Thoracic aorta (tissue), 2 donors: ENCODE data around the gene SSTR3. TPM values are rescaled to one million over a fixed set of nuclear protein-coding genes. Genes with fewer than 3 reads are reported as not detected.
A peak's percentile ranks its signal among the peaks of the same experiment; 100 is the strongest.
"Not testable (repeated sequence)": the region's sequence is repeated elsewhere in the genome, so short reads cannot be mapped to it uniquely, and the experiment has no call there.

Experiments
- ATAC-seq: fragments of 150-250 bp; one replicate; pipeline ENCODE4 v1.8.0; 2017; ENCODE audit warnings: low read depth; ENCODE audit not compliant: insufficient number of reproducible peaks, low FRiP score
- DNase-seq: peaks from one replicate; pipeline ENCODE4 v3.0.0-alpha.2; 2020; ENCODE audit warnings: low spot score
- H3K27ac ChIP-seq, 2 donors: fragments of 200-600 bp; sonication (generic); 1 replicate in 1 of 2; 2 replicates in 1 of 2; pipeline ENCODE4 v1.5.1; 2016; ENCODE audit warnings: mild to moderate bottlenecking in 2 of 2, moderate library complexity in 2 of 2
- H3K27me3 ChIP-seq: fragments of 200-600 bp; sonication (generic); replicated peaks from 2 replicates; pipeline ENCODE4 v1.6.0; 2016; ENCODE audit warnings: mild to moderate bottlenecking; ENCODE audit not compliant: insufficient read depth
- H3K36me3 ChIP-seq: fragments of 200-600 bp; sonication (generic); one replicate; pipeline ENCODE4 v1.5.1; 2016
- H3K4me1 ChIP-seq, 2 donors: fragments of 200-600 bp; sonication (generic); 1 replicate in 1 of 2; 2 replicates in 1 of 2; pipeline versions ENCODE4 v1.5.1 to v1.6.0; 2016; ENCODE audit warnings: low read depth in 2 of 2, mild to moderate bottlenecking in 1 of 2; ENCODE audit not compliant: control insufficient read depth in 1 of 2
- H3K4me3 ChIP-seq: fragments of 200-600 bp; sonication (generic); 2 replicates; pipeline ENCODE4 v1.5.1; 2016; ENCODE audit warnings: mild to moderate bottlenecking
- H3K9me3 ChIP-seq: fragments of 200-600 bp; sonication (generic); 2 replicates; pipeline ENCODE4 v1.5.1; 2016
- total RNA-seq, 2 donors: library from RNA; depleted of rRNA; stranded (reverse); fragments of >200 nt; gene quantifications; one replicate each; pipeline versions ENCODE4 v1.1.0 to v1.2.3, GENCODE V29; 2016
- TF ChIP-seq, protein P1 (sequence below): fragments of 200-600 bp; sonication (generic); IDR thresholded peaks from one replicate; pipeline ENCODE4 v1.5.1; 2019; ENCODE audit warnings: antibody characterized with exemption

The SSTR3 gene
- total RNA-seq, 2 donors from 2014 or later, result not detected

DNA sequence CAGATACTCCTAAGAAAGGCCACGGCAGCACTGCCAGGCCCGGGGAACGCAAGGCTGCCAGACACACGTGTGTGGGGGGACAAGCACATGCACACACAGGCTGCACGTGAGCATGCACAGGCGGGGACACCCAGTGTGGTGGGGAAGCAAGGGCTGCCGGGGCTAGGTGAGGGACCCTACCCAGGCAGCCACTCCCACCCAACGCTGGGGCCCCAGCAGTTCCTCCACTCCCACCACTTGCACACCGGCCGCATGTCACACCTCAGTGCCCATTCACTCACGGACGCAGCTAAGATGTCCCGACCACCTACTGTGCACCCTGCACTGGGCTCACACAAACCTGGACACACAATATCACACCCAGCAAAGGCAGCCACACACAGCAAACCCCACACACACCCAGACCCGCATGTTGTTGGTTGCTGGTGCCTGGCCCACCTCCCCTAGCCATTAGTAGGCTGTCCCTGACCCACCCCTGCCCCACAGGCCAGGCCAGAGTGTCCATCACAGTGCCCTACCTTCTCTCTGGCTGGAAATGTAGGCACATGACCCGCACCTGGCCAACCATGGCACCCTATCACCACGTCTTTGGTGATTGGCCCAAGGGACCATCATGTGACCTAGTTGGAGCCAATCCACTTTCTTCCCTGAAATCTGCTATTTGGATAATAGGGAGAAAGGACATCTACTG is 8.8 kb downstream of the SSTR3 start:
- no peak for DNase-seq
- Histone ChIP-seq H3K27ac (no peak overlapping the region), H3K9me3 (no peaks in the 10 kb centered on the region), H3K4me1 (peaks cover 3 to 10% of the 10 kb centered on the region in 2 donors), H3K27me3 (no peaks in the 10 kb centered on the region), H3K36me3 (no peaks in the 10 kb centered on the region), H3K4me3 (no peak overlapping the region)
- TF ChIP-seq, protein P1, sequence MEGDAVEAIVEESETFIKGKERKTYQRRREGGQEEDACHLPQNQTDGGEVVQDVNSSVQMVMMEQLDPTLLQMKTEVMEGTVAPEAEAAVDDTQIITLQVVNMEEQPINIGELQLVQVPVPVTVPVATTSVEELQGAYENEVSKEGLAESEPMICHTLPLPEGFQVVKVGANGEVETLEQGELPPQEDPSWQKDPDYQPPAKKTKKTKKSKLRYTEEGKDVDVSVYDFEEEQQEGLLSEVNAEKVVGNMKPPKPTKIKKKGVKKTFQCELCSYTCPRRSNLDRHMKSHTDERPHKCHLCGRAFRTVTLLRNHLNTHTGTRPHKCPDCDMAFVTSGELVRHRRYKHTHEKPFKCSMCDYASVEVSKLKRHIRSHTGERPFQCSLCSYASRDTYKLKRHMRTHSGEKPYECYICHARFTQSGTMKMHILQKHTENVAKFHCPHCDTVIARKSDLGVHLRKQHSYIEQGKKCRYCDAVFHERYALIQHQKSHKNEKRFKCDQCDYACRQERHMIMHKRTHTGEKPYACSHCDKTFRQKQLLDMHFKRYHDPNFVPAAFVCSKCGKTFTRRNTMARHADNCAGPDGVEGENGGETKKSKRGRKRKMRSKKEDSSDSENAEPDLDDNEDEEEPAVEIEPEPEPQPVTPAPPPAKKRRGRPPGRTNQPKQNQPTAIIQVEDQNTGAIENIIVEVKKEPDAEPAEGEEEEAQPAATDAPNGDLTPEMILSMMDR, result no peak
- ATAC-seq, result no peak

DNA sequence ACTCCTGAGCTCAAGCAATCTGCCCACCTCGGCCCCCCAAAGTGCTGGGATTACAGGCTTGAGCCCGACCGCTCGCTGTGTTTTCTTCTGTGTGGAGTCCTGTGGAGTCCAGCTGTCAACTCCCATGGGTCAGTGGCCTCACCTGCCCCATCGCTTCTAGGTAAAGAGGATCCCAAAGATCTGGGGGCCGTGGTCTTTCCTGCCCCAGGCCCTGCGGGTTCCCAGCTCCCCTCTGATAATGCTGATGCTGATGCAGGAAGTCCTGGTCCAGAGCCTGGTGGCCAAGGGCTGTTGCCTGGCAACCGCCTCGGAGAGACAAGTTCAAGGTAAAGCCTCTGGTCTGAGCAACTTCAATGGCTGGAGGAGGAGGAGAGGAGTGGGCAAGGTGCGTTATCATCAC is 9.6 kb downstream of the SSTR3 start:
- Histone ChIP-seq H3K4me3 (no peak overlapping the region), H3K9me3 (no peaks in the 10 kb centered on the region), H3K36me3 (no peaks in the 10 kb centered on the region), H3K27ac (no peak overlapping the region), H3K27me3 (no peaks in the 10 kb centered on the region), H3K4me1 (peaks cover 10 to 18% of the 10 kb centered on the region in 2 donors)
- TF ChIP-seq, protein P1, result no peak
- ATAC-seq, result no peak
- no peak for DNase-seq

DNA sequence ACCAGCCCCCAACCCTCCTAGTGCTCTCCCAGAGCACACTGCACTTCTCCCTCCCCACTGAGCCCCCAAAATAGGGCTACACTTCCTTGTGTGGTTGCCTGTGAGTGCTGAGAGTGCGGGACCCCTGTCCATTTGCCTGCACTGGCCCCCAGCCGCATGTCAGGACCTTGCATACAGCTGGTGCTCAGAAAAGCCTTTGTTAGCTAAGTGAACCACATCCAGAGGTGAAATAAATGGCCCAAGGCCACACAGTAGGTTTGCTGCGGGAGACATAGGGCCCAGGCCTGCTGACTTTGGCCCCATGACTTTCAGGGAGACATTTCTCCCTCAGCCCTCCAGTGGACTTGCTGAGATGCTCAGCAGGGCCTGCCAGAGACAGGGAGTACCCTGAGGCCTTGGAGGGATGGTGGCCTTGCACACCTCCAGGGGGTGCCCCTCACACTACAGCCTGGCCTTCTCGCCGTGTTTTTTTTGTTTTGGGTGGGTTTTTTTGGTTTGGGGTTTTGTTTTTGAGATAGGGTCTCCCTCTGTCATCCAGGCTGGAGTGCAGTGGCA is 10.2 kb downstream of the SSTR3 start:
- Histone ChIP-seq H3K27me3 (no peaks in the 10 kb centered on the region), H3K4me1 (peaks cover 16 to 24% of the 10 kb centered on the region in 2 donors), H3K36me3 (no peaks in the 10 kb centered on the region), H3K9me3 (no peaks in the 10 kb centered on the region), H3K4me3 (no peak overlapping the region), H3K27ac (no peak overlapping the region)
- TF ChIP-seq, protein P1, result no peak
- DNase-seq (no peak), ATAC-seq (no peak)

DNA sequence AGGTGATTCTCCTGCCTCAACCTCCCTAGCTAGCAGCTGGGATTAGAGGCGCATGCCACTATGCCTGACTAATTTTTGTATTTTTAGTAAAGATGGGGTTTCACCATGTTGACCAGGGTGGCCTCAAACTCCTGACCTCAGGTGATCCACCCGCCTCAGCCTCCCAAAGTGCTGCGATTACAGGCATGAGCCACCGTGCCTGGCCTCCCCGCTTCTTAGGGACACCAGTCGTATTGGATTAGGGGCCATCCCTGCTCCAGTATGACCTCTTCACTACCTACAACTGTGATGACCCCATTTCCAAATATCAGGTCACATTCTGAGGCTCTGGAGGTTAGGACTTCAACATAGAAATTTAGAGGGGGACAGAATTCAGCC is 10.8 kb downstream of the SSTR3 start:
- H3K36me3 ChIP-seq, H3K27ac ChIP-seq, H3K4me3 ChIP-seq, H3K27me3 ChIP-seq, H3K9me3 ChIP-seq, ATAC-seq, DNase-seq: not testable (repeated sequence)
- peaks cover 22 to 31% of the 10 kb centered on the region in 2 donors for H3K4me1 ChIP-seq

DNA sequence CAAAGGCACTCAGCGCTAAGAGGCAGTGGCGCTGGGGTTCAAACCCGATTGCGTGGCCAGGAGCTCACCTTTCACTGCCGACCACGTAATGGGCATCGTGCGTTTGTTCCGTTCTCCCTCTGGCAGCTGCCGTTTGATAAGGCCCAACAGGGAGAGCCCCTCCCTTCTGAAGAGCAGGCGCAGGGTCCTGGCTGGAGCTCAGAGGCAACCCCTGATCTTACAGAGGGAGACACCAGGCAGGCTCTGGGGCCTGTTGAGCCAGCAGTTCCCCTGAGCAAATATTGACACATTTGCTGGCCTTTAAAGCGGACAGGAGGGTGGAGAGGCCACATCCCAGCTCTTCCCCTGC is 12.5 kb downstream of the SSTR3 start:
- ATAC-seq, result no peak
- TF ChIP-seq, protein P1, result no peak
- Histone ChIP-seq H3K4me1 (peaks cover 22 to 36% of the 10 kb centered on the region in 2 donors), H3K27ac (peak overlapping the region in 1 of 2 donors; percentile 84), H3K4me3 (peak overlapping the region; percentile 78), H3K9me3 (no peaks in the 10 kb centered on the region), H3K36me3 (no peaks in the 10 kb centered on the region), H3K27me3 (no peaks in the 10 kb centered on the region)
- DNase-seq, result no peak
